GM18909 (cell line): ENCODE data around the gene NCAPG2.

Source experiments
- ATAC-seq: cut with Tn5 transposase; IDR thresholded peaks from one replicate; pipeline ENCODE4 v1.9.1; 2021; ENCODE audit warnings: mild to moderate bottlenecking; ENCODE audit not compliant: unreplicated experiment, poor library complexity

The NCAPG2 gene

DNA sequence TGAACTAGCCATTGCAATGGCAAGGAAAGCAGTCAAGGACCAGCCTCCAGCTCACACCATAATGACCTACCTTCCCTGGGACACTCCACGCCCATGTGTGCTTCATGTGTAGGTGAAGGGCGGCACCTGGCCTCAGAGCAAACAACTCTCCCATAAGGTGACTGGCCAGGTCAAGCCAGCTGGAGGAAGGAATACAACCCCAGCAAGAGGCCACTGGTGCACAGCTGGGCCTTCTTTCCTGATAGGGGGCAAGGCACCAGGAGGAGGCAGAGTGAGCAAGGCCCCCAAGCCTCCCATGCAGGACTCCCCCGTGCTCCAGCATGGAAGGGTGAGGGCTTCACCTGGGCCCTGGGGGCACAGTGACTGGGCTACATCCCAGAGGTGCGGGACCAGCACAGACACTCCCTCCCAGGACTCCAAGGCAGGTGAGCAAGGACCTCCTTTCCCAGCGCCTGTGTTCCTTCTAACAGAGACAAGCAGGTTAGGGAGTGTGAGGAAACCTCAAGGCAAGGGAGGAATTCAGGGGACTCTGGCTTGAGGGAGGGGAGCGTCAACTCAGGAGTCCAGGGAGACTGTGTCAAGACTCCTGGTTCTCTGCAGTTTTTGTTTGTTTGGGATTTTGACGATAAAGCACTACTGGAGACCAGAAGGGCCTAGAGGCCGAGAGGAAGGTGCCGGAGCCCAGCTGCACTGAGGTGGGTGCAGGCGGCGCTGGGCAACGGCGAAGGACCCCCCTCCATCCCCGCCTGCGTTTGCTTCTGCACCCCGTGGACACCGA is 118.7 kb downstream of the NCAPG2 start:
- no peak for ATAC-seq

DNA sequence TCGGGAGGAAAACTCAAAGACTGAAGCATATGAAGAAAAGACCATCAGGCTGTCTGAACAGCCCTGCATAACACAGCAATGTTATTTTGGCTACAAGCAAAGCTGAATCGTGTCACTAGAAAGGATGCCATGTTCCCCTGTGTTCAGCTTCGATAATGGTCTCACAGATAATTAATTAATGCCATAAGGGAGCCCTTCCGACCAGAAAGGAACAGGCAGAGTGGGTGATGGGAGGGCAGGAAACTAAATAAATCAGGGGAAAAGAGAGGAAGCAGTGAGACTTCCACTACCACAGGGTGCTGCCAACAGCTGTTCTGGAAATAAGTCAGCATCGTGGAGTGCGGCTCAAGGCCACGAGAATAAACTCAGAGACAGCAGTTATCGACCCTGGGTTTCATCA is 120.2 kb downstream of the NCAPG2 start:
- no peak for ATAC-seq

DNA sequence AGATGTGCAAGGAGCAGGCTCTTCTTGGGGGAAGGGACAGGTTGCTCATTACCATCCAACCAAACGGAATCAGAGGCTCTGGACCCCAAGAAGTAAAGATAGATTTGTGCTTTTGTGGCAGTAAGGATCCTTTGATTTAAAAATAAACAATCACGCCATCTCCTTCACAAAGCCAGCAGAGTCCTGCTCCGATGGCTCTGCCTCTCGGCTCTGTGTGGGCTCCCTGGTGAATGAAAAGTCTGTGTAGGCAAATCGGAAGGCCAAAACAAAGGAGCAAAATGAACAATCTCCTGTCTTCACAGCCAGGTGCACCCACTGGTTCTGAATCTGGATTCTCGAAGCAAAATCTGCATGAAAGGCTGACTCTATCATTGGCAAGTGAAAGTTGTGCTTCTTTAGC is 120.8 kb downstream of the NCAPG2 start:
- ATAC-seq: no peak

DNA sequence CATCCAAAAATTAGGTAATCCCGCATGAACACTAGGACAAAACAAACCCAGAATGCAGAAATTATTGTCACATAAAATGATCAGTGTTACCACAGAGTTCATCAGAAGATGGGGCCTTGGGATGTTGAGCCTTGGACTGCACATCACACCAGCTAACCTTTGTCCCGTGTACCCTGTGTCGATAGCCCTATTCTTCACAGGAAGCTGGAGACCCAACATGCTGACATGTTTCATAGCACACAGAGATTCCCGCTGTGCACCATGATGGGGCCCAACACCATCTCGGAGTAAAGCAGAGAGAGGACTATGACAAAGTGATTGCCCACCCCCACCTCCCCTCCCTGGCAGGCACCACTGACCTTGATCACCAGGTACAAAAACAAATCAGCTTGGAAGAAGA is 121.5 kb downstream of the NCAPG2 start:
- ATAC-seq: no peak

DNA sequence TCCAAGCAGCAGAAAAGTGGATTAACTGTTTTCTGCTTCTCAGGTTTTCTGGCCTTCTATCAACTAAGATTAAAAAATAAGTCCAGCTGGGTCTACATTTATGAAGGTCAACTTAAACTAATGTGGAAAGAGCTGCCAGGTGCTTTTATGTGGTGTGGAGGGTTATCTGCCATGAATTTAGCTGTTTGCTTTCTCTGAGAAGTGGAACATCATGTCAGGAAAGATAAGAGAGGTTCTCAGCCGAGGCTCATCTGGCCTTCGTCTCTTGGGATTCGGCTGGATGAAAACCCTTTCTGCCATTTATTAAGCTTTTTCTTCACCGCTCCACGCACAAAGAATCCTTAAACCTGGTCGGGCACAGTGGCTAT is 122.5 kb downstream of the NCAPG2 start:
- no peak for ATAC-seq

DNA sequence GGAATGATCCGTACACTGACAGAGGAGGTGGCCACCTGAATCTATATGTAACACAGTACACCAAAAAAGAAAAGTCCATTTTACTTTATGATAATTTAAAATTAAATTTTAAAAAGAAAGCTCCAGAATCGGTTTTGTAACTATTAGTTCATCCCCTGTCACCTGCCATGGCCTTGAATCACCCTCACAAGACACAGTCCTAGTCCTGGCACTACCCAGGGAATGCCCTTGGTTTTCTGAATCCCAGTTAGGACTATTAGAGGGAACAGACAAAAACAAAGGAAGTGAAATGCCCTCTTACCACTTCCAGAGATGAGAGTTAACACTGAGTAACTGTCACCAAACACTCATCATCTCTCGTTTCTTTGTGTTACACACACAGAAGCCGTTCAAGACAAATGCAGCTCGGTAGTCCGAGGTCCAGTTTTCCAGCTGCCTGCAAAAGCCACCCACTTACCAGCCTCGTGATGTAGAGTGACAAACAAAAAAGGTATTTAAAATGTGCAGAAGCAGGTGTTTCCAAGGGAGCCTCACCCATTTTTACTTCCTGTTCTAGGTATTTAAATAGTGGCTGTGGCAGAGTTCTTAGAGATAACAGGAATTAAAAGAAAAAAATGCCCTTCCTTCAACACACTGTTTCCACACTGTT is 123.0 kb downstream of the NCAPG2 start:
- ATAC-seq: no peak
